GM19025 (cell line): Measurements from ENCODE around the gene CFAP141.
"Not testable (repeated sequence)": the region's sequence is repeated elsewhere in the genome, so short reads cannot be mapped to it uniquely, and the experiment has no call there.

Experiments
- ATAC-seq: cut with Tn5 transposase; IDR thresholded peaks from one replicate; pipeline ENCODE4 v1.9.1; 2021; ENCODE audit warnings: mild to moderate bottlenecking, low read depth, moderate library complexity; ENCODE audit not compliant: unreplicated experiment

CFAP141 gene

GRCh38 chr1:154212083-154212482 is 6.0 kb upstream of the CFAP141 start:
- ATAC-seq: no peak

GRCh38 chr1:154208677-154209388 is 2.7 kb upstream of the CFAP141 start:
- ATAC-seq: no peak

GRCh38 chr1:154207262-154207661 is 1.1 kb upstream of the CFAP141 start:
- ATAC-seq: no peak

DNA sequence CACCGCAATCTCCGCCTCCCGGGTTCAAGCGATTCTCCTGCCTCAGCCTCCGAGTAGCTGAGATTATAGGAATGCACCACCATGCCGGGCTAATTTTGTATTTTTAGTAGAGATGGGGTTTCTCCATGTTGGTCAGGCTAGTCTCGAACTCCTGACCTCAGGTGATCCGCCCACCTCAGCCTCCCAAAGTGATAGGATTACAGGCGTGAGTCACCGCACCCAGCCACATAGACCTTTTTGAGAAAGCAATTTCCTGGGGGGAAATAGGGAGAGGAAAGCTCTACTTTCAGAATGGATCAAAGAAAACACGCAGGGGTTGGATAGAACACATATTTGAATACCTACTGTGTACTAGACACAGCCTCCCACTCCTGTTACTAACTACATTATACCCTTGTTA is 355 bp downstream of the CFAP141 start:
- not testable (repeated sequence) for ATAC-seq

DNA sequence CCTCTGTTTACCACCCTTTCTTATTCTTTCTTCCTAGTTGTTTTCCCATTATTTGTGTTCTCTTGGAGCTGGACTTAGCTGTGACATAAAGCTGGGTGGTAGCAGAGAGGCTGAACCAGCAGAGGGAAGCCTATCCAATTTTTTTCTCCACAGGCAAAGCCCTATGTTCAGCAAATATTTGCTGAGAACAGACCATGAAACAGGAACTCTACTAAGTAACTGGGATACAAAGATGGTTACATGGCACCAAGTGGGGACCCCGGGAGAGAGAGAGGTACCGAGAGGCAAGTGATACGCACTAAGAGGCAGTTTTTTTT is 6.6 kb downstream of the CFAP141 start:
- ATAC-seq: no peak

DNA sequence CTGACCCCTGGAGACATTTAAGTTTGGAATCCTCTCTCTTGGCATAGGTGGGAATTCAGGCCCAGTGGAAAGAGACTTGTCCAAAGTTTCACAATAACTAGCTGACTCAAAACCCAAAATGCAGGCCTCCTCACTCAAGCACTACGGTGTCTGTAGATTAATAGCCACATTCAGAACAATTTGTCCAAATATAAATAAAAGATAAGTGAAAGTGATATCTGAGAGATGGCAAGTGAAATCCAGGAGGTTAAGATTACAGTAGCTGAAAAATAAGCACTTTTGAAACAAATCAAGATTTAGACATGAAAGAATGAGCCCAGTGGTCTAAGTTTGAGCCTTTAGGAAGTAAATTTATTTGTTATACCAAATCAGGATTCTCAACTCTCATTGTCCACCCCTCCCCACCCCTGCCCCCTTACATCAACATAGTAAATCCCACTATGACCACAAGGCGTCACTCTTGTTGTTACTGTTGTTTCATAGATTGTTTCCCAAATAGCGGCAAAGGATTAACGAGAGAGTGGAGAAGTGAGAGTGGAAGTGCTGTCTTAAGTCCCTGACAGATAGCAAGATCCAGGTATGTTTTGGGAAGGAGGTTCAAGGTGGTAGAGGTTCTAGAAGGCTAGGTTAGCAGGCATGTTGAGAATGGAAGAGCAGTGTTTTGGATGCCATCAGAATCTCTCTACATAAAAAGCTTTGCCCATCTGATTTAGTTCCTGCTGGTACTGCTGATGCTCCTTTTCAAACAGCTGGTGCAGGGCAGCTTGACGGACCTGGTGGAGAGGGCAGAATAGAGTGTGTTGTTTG is 7.2 kb downstream of the CFAP141 start:
- ATAC-seq: no peak

GRCh38 chr1:154193821-154194220 is 12.3 kb downstream of the CFAP141 start:
- ATAC-seq: no peak

DNA sequence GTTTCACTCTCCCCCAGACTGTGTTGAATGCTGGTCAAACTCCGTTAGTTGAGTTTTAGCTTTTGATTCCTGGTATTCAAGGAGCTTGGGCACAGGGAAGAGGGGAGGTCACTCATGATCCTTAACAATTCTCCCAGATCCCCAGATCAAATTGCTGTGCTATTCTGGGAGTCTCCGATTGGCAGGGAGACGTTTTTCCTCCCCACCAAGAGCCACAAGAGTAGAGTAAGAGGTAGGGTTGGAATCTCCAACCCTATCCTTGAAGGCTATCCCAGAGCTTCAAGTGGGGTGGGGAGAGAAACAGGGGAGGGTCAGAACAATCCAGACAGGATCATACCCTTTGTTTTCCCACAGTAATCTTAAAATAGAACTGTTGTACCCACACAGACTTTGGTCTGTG is 13.7 kb downstream of the CFAP141 start:
- no peak for ATAC-seq

DNA sequence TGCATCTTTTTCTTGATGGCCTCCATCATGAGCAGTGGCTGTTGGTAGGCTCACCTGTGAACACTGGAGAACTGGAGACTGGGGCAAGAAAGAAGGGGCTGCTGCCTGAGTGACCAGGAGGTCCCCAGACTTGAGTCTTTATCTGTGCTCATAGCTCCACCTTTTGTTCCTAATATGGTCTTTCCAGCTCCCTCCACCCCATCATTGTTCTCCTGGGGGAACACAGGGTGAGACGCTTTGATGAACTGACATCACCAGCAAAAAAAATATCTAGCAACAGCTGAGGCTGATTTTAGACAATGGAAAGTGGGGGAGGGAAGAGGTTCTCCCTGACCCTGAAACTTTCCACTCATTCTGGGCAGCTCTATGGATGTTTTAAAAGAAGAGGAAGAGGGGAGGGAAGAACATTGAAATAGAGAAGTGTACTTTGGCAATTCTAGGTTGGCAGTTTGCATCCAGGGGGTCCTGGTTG is 14.1 kb downstream of the CFAP141 start, which contains the start of gene TPM3:
Gene TPM3, minus strand, starts transcription at position 111 of the 472 bp plus-strand sequence. Its CDS starts 82 bp downstream, at position 29.
- no peak for ATAC-seq

DNA sequence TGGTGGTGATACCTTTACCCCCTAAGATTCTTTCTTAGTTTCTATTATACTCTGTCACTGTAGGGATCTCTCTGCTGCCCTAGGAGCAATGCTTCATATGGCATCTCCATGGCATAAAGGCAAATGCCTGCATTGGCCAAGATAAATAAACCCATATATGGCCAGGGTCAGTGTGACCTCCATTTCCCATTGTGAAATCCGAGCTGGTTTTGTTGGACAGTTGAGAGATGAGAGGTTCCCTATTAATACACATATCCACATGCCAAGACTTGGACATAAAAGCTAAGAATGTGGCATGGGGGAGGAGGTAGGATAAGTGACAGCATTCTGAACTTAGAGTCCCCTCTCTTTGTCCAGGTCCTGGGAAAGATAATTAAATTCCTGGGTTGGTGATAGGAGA is 15.6 kb downstream of the CFAP141 start:
- no peak for ATAC-seq

DNA sequence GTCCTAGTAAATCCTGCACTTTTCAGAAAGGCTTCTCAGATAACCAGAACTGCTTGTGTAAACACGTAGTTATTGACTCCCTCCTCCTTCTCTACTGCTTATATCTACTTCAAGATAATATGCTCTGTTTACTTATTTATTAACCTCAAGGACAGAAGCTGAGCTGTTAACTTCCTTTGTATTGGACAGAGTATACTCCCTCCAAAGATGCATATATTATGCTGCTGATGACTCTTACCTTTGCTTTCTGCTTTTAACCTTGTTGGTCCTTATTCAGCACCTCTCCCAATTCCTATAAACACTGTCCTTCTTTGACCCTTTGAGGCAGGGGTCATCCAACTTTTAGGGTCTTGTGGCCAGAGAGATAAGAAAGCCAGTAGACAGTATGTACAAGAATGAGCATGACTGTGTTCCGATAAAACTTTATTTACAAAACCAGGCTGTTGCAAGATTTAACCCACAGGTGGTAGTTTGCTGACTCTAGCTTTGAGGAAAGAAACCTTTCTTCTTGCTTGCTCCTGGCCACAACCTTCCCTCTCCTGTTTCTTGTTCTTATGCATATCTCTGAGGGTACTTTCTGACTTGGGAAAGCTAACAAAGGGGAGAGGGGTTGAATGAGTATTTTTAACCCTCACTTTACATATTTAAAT is 19.2 kb downstream of the CFAP141 start:
- ATAC-seq: no peak

DNA sequence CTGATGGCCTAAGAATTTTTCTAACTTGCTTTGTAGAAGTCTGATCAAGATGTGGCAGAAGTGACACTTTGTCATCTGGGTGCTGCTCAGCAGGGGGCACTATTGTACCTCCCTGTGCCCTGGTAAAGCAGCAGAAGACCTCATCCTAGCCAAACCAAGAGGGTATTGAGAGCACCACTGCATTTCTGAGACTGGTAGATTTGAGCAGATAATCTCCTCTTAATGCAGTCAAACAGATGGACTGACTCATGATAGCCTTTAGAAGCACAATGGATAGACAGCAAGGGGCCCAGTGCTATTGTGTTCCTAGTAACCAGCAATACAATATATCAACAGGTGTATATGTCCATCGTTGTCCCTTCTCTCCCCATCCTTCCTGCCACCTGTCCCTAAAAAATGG is 20.0 kb downstream of the CFAP141 start:
- no peak for ATAC-seq

GRCh38 chr1:154183046-154183915 is 22.9 kb downstream of the CFAP141 start:
- ATAC-seq: peak; percentile 63

DNA sequence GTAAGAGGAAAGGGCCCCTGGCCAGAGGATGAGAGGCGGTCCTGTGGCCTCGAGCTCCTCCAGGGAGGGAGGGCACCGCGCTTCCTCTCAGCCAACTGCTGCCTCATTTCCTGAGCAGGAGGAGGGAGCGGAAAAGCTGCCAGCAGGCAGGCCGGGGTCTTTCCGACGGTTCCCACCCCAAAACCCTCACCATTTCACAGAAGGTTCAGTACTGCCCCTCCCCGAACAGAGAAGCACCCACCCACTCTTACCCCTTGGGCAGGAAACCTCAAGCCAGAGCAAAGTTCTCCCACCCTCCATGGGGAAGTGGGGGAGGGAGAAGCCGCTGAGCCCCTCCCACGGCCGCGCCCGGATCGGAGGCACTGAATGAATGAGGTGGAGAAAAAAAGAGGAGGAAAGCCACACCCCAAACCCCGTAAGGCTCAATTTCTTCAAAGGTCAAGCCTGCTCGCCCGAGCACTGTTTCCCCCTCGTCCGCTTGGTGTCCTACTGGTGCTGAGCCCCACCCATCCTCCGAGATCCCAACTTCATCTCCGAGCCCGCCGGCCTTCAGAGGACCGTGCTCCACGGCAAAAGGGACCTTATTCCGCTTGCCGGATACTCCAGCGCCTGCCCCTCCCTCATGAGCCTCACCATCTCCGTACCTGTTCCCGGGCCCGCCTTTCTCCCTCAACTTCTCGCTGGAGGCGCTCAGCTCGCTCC is 23.6 kb downstream of the CFAP141 start:
- ATAC-seq: peak; percentile 45

- ATAC-seq: no peak
Observed at GRCh38 chr1:154181944-154182343, 24.2 kb downstream of the CFAP141 start.

- no peak for ATAC-seq
Observed at GRCh38 chr1:154179946-154180687, 26.0 kb downstream of the CFAP141 start.

- no peak for ATAC-seq
Observed at GRCh38 chr1:154178911-154179811, 27.0 kb downstream of the CFAP141 start.

DNA sequence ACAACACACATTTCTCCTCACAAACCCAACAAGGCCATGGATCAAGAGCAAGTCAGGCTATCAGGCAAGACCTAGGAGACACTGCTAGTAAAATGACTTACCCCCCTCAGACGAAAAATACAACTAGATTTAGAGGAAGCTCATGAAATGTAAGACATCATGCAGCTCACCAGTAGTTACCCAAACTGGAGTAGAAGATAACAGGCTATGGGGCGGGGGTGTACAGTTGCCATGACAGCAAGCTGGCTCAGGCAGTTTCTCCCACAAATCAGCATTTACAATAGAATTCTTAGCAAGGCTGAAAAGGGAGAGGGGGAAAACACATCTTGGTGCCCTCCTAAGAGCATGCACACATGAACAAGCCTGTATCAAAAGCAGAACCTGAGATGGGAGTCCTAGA is 28.1 kb downstream of the CFAP141 start:
- ATAC-seq: no peak
